Measurements from ENCODE around the gene PTPRZ1.

DNA sequence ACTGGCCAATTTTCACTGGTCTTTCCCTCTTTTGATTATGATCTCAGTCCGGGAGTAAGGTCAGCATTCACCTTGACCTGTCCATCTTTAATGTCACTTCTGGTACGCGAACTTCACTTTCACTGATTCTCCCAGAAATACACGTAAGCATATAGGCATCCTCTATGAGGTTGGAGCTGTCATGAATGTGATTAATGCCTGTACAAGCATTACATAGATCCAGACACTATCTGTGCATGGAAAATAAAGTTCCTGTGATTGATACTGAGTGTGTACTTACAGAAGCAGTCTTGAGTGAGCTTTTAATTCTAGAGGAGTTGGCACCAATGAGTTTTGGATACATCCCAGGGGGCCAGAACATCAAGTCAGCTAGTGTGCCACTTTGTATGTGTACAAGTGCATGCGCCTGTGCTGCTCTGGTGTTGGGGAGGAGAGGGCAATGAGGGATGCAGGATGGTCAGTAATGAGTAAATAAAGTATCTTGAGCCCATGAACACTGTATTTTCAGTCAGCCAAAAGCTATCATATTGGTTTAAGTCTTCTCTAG, 6.0 kb downstream of the PTPRZ1 start:
- TF ChIP-seq, protein P1, sequence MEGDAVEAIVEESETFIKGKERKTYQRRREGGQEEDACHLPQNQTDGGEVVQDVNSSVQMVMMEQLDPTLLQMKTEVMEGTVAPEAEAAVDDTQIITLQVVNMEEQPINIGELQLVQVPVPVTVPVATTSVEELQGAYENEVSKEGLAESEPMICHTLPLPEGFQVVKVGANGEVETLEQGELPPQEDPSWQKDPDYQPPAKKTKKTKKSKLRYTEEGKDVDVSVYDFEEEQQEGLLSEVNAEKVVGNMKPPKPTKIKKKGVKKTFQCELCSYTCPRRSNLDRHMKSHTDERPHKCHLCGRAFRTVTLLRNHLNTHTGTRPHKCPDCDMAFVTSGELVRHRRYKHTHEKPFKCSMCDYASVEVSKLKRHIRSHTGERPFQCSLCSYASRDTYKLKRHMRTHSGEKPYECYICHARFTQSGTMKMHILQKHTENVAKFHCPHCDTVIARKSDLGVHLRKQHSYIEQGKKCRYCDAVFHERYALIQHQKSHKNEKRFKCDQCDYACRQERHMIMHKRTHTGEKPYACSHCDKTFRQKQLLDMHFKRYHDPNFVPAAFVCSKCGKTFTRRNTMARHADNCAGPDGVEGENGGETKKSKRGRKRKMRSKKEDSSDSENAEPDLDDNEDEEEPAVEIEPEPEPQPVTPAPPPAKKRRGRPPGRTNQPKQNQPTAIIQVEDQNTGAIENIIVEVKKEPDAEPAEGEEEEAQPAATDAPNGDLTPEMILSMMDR (IDR thresholded peaks at IDR 0.05 in 2 of 3, conservative IDR thresholded peaks at IDR 0.05 in 1 of 3; ENCODE audit: control insufficient read depth in 2 of 3, extremely low read depth in 1 of 3, insufficient read depth in 1 of 3, low read depth in 3 of 3, low read length in 3 of 3), result no peak
- TF ChIP-seq FOXM1 (IDR thresholded peaks at IDR 0.05; ENCODE audit: low read depth, low read length), result no peak
- TF ChIP-seq POLR2A (IDR thresholded peaks at IDR 0.05; ENCODE audit: low read depth, low read length), result no peak
- TF ChIP-seq, protein P2, sequence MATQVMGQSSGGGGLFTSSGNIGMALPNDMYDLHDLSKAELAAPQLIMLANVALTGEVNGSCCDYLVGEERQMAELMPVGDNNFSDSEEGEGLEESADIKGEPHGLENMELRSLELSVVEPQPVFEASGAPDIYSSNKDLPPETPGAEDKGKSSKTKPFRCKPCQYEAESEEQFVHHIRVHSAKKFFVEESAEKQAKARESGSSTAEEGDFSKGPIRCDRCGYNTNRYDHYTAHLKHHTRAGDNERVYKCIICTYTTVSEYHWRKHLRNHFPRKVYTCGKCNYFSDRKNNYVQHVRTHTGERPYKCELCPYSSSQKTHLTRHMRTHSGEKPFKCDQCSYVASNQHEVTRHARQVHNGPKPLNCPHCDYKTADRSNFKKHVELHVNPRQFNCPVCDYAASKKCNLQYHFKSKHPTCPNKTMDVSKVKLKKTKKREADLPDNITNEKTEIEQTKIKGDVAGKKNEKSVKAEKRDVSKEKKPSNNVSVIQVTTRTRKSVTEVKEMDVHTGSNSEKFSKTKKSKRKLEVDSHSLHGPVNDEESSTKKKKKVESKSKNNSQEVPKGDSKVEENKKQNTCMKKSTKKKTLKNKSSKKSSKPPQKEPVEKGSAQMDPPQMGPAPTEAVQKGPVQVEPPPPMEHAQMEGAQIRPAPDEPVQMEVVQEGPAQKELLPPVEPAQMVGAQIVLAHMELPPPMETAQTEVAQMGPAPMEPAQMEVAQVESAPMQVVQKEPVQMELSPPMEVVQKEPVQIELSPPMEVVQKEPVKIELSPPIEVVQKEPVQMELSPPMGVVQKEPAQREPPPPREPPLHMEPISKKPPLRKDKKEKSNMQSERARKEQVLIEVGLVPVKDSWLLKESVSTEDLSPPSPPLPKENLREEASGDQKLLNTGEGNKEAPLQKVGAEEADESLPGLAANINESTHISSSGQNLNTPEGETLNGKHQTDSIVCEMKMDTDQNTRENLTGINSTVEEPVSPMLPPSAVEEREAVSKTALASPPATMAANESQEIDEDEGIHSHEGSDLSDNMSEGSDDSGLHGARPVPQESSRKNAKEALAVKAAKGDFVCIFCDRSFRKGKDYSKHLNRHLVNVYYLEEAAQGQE (IDR thresholded peaks at IDR 0.05; ENCODE audit: low read depth, low read length), result no peak
- no peak for TF ChIP-seq POLR2AphosphoS5 (IDR thresholded peaks at IDR 0.05; ENCODE audit: low read length)
- TF ChIP-seq CBFB (IDR thresholded peaks at IDR 0.05; ENCODE audit: low read depth), result no peak
- TF ChIP-seq NRF1 (conservative IDR thresholded peaks at IDR 0.05; ENCODE audit: low read depth, low read length), result no peak
- TF ChIP-seq, protein P3, sequence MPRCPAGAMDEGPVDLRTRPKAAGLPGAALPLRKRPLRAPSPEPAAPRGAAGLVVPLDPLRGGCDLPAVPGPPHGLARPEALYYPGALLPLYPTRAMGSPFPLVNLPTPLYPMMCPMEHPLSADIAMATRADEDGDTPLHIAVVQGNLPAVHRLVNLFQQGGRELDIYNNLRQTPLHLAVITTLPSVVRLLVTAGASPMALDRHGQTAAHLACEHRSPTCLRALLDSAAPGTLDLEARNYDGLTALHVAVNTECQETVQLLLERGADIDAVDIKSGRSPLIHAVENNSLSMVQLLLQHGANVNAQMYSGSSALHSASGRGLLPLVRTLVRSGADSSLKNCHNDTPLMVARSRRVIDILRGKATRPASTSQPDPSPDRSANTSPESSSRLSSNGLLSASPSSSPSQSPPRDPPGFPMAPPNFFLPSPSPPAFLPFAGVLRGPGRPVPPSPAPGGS (IDR thresholded peaks at IDR 0.05; ENCODE audit: borderline replicate concordance, insufficient read depth, low read depth, low read length, poor library complexity, severe bottlenecking), result no peak
- TF ChIP-seq EZH2 (IDR thresholded peaks at IDR 0.05; ENCODE audit: borderline replicate concordance, control insufficient read depth, low read depth, low read length), result no peak
- TF ChIP-seq CBX5 (IDR thresholded peaks at IDR 0.05; ENCODE audit: low read depth), result no peak
- TF ChIP-seq BHLHE40 (IDR thresholded peaks at IDR 0.05; ENCODE audit: borderline replicate concordance in 1 of 2, low read depth in 2 of 2, low read length in 1 of 2), result no peak
- no peak for TF ChIP-seq SRF (IDR thresholded peaks at IDR 0.05; ENCODE audit: low read depth in 2 of 2, low read length in 2 of 2)
- TF ChIP-seq NBN (IDR thresholded peaks at IDR 0.05), result no peak

All from GM12878 (cell line).